GM12891 (cell line): ENCODE data around the gene SIGLEC1.

Experiments used
- DNase-seq: peaks from one replicate; pipeline ENCODE4 v3.0.0; 2011; ENCODE audit warnings: low spot score; ENCODE audit not compliant: insufficient read length
- FAIRE-seq: peaks from 2 replicates; lab custom pipeline; 2011; peaks lifted over from hg19 to GRCh38; lab: Jason Lieb, UNC
- PAX5 ChIP-seq: IDR thresholded peaks from 2 replicates; pipeline ENCODE4 v1.6.1; 2011; ENCODE audit warnings: low read length, moderate library complexity, mild to moderate bottlenecking; ENCODE audit not compliant: insufficient read depth, severe bottlenecking
- POLR2A ChIP-seq: IDR thresholded peaks from 2 replicates; pipeline ENCODE4 v1.6.1; 2011; ENCODE audit warnings: low read depth, low read length, control low read depth
- POLR2AphosphoS5 ChIP-seq: IDR thresholded peaks from 2 replicates; pipeline ENCODE4 v1.6.1; 2011; ENCODE audit warnings: low read depth, low read length, control low read depth
- POU2F2 ChIP-seq: IDR thresholded peaks from 2 replicates; pipeline ENCODE4 v1.6.1; 2011; ENCODE audit warnings: low read depth, mild to moderate bottlenecking, control low read depth, low read length, moderate library complexity
- SPI1 ChIP-seq: IDR thresholded peaks from 2 replicates; pipeline ENCODE4 v1.6.1; 2011; ENCODE audit warnings: low read depth, low read length, control low read depth
- TAF1 ChIP-seq: IDR thresholded peaks from 2 replicates; pipeline ENCODE4 v1.6.1; 2011; ENCODE audit warnings: low read depth, low read length, control low read depth

The SIGLEC1 gene

GRCh38 chr20:3735768-3736167 lies 23.4 kb upstream of the SIGLEC1 start:
- TF ChIP-seq PAX5 = no peak
- no peak for TF ChIP-seq POLR2A
- no peak for TF ChIP-seq POLR2AphosphoS5
- TF ChIP-seq POU2F2 = no peak
- TF ChIP-seq SPI1 = no peak
- TF ChIP-seq TAF1 = no peak
- DNase-seq (no peak), FAIRE-seq (no peak)

DNA sequence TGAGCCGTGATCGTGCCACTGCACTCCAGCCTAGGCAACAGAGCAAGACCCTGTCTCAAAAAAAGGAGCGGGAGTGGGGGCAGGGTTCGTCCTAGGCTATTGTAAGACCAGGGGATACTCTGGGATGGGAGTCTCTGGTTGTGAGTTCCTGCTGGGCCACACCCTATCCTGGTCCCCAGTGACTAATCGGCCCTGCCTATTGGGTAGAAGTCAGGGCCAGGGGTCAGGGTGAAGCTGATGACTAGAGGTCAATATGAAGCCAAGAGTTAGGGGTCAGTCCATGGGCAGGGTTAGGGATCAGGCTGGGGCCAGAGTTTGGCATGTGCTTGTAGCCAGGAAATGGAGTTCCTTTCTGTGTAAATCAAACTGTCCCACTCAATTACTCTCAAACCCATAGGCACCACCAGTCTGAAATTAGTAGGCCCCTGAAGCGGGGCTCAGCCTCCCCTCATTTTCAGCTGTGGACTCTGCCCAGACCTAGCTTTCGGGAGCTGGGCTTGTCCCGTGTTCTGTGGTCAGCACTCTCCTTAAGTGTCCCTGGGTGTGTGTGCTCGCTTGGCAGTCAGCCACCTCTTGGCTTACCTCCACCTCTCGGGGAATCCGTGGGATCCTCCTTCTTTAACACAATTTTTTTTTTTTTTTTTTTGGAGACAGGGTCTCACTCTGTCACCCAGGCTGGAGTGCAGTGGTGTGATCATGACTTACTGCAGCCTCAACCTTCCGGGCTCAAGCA lies 21.9 kb upstream of the SIGLEC1 start:
- TF ChIP-seq POU2F2 = no peak
- no peak for FAIRE-seq
- no peak for DNase-seq

DNA sequence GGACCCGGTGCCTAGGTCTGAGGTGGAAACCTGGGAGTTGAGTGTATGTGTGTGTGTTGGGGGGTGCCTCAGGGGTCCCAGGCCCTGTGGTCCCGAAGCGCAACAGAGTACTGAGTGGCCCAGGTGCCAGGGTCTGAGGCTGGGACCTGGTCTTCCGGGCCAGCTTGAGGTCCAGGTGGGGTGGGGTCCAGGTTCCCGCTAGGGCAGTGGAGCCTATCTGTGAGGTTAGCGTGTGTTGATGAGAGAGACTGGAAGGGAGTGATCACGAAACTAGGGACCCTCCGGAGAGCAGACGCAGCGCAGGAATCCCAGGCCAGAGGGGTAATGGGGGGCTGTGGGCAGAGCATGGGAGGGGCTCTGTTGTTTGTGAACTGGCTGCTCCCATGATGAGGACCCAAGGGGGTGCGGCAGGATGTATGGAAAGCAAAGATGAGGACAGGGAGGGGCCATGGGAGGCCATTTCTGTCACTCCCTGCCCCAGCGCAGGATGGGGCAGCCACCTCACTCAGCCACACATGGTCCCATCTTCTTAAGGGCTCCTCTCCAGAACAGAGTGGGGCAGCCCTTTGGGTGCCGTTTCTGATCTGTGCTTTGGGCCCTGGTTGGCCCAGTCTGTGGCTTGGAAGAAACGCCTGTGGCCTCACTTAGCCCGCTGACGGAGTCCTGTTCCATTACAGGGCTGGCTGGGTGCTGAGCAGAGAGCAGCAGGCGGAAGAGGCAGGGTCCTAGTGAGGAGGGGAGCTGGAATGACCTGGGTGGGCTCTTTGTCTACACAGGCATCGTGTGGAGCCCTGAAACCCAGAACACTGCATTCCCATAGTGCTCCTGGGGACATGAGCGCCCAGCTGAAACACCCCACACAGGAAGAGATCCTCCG lies 21.0 kb upstream of the SIGLEC1 start:
- TF ChIP-seq SPI1 (no peak), POLR2A (no peak), POU2F2 (no peak), PAX5 (no peak), TAF1 (no peak), POLR2AphosphoS5 (no peak)
- DNase-seq (no peak), FAIRE-seq (no peak)

- DNase-seq = no peak
- no peak for TF ChIP-seq POU2F2
- FAIRE-seq = no peak
Observed at GRCh38 chr20:3732327-3733118, 20.1 kb upstream of the SIGLEC1 start, which contains the start of gene HSPA12B. Gene HSPA12B (plus strand): TSS chr20:3732685. CDS start chr20:3738675, 5,990 bp downstream.

GRCh38 chr20:3731944-3732326 lies 19.5 kb upstream of the SIGLEC1 start:
- DNase-seq (no peak), FAIRE-seq (no peak)
- no peak for TF ChIP-seq PAX5
- TF ChIP-seq TAF1 = no peak
- no peak for TF ChIP-seq POLR2AphosphoS5
- no peak for TF ChIP-seq POU2F2
- TF ChIP-seq SPI1 = no peak
- no peak for TF ChIP-seq POLR2A

DNA sequence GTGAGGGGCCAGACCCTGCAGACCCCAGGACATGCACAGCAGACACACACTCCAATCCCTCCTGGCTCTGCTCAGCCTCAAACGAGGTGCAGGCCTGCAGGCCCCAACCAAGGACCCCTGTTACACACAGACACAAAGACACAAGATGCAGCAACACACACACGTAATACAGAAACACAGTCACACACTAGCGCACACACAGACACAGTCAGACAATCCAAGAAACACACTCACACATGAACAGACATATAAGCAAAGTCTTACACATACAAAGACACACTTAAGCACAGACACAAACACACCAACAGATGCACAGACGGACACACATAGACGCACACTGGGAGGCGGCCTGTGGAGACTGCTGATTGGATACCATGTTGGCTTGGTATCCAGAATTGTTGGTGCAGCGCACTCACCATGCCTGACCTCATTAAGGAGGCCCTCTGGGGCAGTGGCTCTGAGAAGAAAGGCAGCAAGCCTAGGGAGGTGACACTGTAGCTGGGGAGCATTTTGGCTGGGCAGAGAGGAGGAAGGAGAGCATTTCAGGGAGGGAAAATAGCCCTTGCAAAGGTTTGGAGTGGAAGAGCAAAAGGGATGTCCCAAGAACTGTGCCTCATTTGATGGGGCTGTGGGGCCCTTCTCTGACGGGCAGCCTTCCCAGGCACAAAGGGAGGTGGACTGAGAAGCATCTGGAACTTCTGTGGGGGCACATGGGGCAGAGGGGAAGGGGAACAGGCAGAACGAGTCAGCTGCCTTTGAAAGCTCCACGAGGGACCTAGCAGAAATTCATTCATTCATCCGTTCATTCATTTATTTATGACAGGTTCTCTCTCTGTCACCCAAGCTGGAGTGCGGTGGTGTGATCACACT lies 18.6 kb upstream of the SIGLEC1 start:
- FAIRE-seq = peak; percentile 67
- DNase-seq = no peak
- TF ChIP-seq TAF1 (no peak), SPI1 (no peak), POLR2A (no peak), POU2F2 (no peak), PAX5 (no peak), POLR2AphosphoS5 (no peak)

DNA sequence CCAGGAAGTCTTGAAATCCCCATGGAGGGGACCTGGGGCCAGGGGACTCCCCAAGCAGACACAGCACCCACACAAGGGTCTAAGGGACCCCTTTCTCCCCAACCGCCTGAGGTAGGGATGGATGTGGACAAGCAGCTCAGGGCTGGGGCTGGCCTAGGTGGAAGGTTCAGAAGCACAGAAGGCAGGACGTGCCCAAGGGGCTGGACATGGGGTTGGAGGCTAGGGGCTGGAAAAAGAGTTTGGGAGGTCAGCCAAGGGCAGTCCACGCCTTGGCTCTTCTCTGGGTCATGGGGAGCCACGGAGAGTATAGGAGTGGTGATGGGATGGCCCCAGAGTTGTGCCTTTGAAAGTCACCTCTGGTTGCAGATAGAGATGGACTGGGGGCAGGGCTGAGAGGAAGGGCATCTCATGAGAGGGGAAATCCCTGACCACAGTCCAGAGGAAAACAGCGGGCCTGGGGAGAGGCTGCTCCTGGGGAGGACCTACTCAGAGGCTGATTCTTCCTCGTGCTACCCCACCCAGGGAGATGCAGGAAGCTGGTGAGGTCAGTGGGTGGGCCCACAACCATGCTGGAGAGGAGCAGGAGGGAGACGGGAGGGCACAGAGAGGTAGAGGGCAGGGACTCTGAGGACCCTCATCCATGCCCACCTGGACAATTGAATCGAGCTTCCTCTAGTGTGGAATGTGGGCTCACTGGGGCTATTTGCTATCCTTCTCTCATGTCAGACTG lies 17.6 kb upstream of the SIGLEC1 start:
- no peak for FAIRE-seq

GRCh38 chr20:3729378-3729777 lies 17.0 kb upstream of the SIGLEC1 start:
- TF ChIP-seq TAF1 (no peak), SPI1 (no peak), PAX5 (no peak), POLR2AphosphoS5 (no peak), POU2F2 (no peak), POLR2A (no peak)
- FAIRE-seq (no peak), DNase-seq (no peak)

More for the DNA sequence above, 17.6 kb upstream of the SIGLEC1 start:
- TF ChIP-seq POLR2A (no peak), SPI1 (no peak), POLR2AphosphoS5 (no peak), POU2F2 (no peak), TAF1 (no peak), PAX5 (no peak)
- no peak for DNase-seq
